HepG2 (cell line): Measurements from ENCODE around the gene MLX. TPM values are rescaled to one million over a fixed set of nuclear protein-coding genes. Genes with fewer than 3 reads are reported as not detected.

Experiments used
- ATAC-seq: fragments of 200-7000 bp; cut with Tn5 transposase; 3 replicates; pipeline ENCODE4 v1.9.1; 2020; ENCODE audit warnings: mild to moderate bottlenecking, moderate library complexity
- BruUV-seq: library from RNA; stranded (reverse); fragments of 400-500 nt; replicated peaks from 2 replicates; lab custom pipeline; 2021; lab: Mats Ljungman, UMichigan
- CTCF ChIA-PET: fragments of 300-600 bp; formaldehyde crosslinking; extraction: SDS; loops from one replicate; lab custom pipeline; 2021; ENCODE audit warnings: low total read pairs, inconsistent platforms, low intra/inter-chr PET ratio; lab: Yijun Ruan, JAX
- POLR2A ChIA-PET: fragments of 350-600 bp; sonication (Branson Sonifier 250); formaldehyde crosslinking; loops from one replicate; lab custom pipeline; 2020; ENCODE audit warnings: antibody characterized with exemption, inconsistent platforms; lab: Yijun Ruan, JAX
- DNase-seq: peaks from one replicate; pipeline ENCODE4 v3.0.0-alpha.2; 2015; ENCODE audit warnings: low spot score
- FAIRE-seq: peaks from 3 replicates; lab custom pipeline; 2011; peaks lifted over from hg19 to GRCh38; lab: Jason Lieb, UNC
- H2AFZ ChIP-seq: one replicate; pipeline ENCODE4 v1.6.1; 2011; ENCODE audit warnings: low read length, inconsistent platforms
- H3K27ac ChIP-seq: fragments of 300-600 bp; 3 replicates; pipeline ENCODE4 v1.8.0; 2011; ENCODE audit warnings: mixed run types, mild to moderate bottlenecking, mixed read lengths, low read length, inconsistent platforms; ENCODE audit not compliant: insufficient read depth; ENCODE audit errors: extremely low read length
- H3K27me3 ChIP-seq, 2 experiments: fragments of 200-600 bp in 1 of 2; 2 replicates in 1 of 2; 3 replicates in 1 of 2; pipeline versions ENCODE4 v1.6.0 to v1.8.0; 2011; ENCODE audit warnings: low read length in 2 of 2, mild to moderate bottlenecking in 2 of 2, moderate library complexity in 2 of 2, inconsistent platforms in 1 of 2; ENCODE audit not compliant: insufficient read depth in 2 of 2, control insufficient read depth in 1 of 2
- H3K36me3 ChIP-seq, 2 experiments: fragments of 200-600 bp in 1 of 2; replicated peaks in 1 of 2; 2 replicates in 1 of 2; 3 replicates in 1 of 2; pipeline versions ENCODE4 v1.5.1 to v1.8.0; 2011; ENCODE audit warnings: low read length in 2 of 2, inconsistent platforms in 1 of 2; ENCODE audit not compliant: insufficient read depth in 2 of 2, control insufficient read depth in 1 of 2
- H3K4me1 ChIP-seq: 2 replicates; pipeline ENCODE4 v1.5.1; 2012; ENCODE audit warnings: low read length, inconsistent platforms; ENCODE audit not compliant: insufficient read depth
- H3K4me2 ChIP-seq: 2 replicates; pipeline ENCODE4 v1.6.0; 2011; ENCODE audit warnings: low read depth, low read length, inconsistent platforms
- H3K4me3 ChIP-seq, 3 experiments: fragments of 200-600 bp in 1 of 3; sonication (generic), shearing (Covaris generic) in 1 of 3; replicated peaks in 1 of 3; 2 replicates each; pipeline ENCODE4 v1.5.1; 2011 to 2016; ENCODE audit warnings: low read length in 3 of 3, inconsistent platforms in 2 of 3, low read depth in 2 of 3, mild to moderate bottlenecking in 2 of 3, control low read depth in 1 of 3, mixed read lengths in 1 of 3; ENCODE audit not compliant: insufficient read depth in 1 of 3
- H3K79me2 ChIP-seq: one replicate; pipeline ENCODE4 v1.6.1; 2011; ENCODE audit warnings: low read length, inconsistent platforms; ENCODE audit not compliant: insufficient read depth
- H3K9ac ChIP-seq: 2 replicates; pipeline ENCODE4 v1.6.0; 2011; ENCODE audit warnings: mild to moderate bottlenecking, low read depth, low read length, inconsistent platforms; ENCODE audit not compliant: insufficient read depth
- H3K9me3 ChIP-seq: 2 replicates; pipeline ENCODE4 v1.5.1; 2012; ENCODE audit warnings: mild to moderate bottlenecking, low read length
- H4K20me1 ChIP-seq: 2 replicates; pipeline ENCODE4 v1.6.0; 2011; ENCODE audit warnings: inconsistent platforms, mild to moderate bottlenecking, low read length, moderate library complexity; ENCODE audit not compliant: insufficient read depth
- ATM ChIP-seq: fragments of 450-650 bp; IDR thresholded peaks from 2 replicates; pipeline ENCODE4 v1.7.1; 2017; ENCODE audit warnings: mild to moderate bottlenecking, borderline replicate concordance
- HOXA5 ChIP-seq: sonication (generic); formaldehyde crosslinking; IDR thresholded peaks from 2 replicates; pipeline ENCODE4 v1.4.0; 2020; ENCODE audit warnings: missing genetic modification reagents
- KLF13 ChIP-seq: sonication (generic); formaldehyde crosslinking; IDR thresholded peaks from 2 replicates; pipeline ENCODE4 v1.4.0; 2020; ENCODE audit warnings: mild to moderate bottlenecking, missing genetic modification reagents
- KLF9 ChIP-seq: IDR thresholded peaks from 2 replicates; pipeline ENCODE4 v1.6.1; 2016; ENCODE audit warnings: low read depth
- NCOR1 ChIP-seq: fragments of 200-600 bp; sonication (generic); IDR thresholded peaks from 2 replicates; pipeline ENCODE4 v1.7.0; 2017; ENCODE audit warnings: antibody characterized with exemption, low read length, borderline replicate concordance
- NRL ChIP-seq: sonication (generic); formaldehyde crosslinking; IDR thresholded peaks from 2 replicates; pipeline ENCODE4 v1.5.0; 2020; ENCODE audit warnings: missing genetic modification reagents, mild to moderate bottlenecking, moderate library complexity, borderline replicate concordance
- PAXIP1 ChIP-seq: sonication (generic); formaldehyde crosslinking; conservative IDR thresholded peaks from 2 replicates; pipeline ENCODE4 v1.4.0; 2020; ENCODE audit warnings: mild to moderate bottlenecking, missing genetic modification reagents, moderate library complexity
- SETDB1 ChIP-seq: sonication (generic); formaldehyde crosslinking; IDR thresholded peaks from 2 replicates; pipeline ENCODE4 v1.5.1; 2020; ENCODE audit warnings: missing genetic modification reagents, mild to moderate bottlenecking, borderline replicate concordance
- ZFY ChIP-seq: sonication (generic); formaldehyde crosslinking; IDR thresholded peaks from 2 replicates; pipeline ENCODE4 v1.4.0; 2020; ENCODE audit warnings: missing genetic modification reagents
- ZNF333 ChIP-seq: sonication (generic); formaldehyde crosslinking; IDR thresholded peaks from 2 replicates; pipeline ENCODE4 v1.4.0; 2020; ENCODE audit warnings: mild to moderate bottlenecking, missing genetic modification reagents, borderline replicate concordance
- ZNF430 ChIP-seq: sonication (generic); formaldehyde crosslinking; IDR thresholded peaks from 2 replicates; pipeline ENCODE4 v1.9.0; 2021; ENCODE audit warnings: mild to moderate bottlenecking, missing genetic modification reagents
- ZSCAN12 ChIP-seq: sonication (generic); formaldehyde crosslinking; IDR thresholded peaks from 2 replicates; pipeline ENCODE4 v1.9.0; 2021; ENCODE audit warnings: mild to moderate bottlenecking, missing genetic modification reagents
- WGBS: methylation state at CpG from one replicate; pipeline ENCODE4 v1.1.6; 2017; ENCODE audit warnings: low lambda C conversion rate; 5-methylcytosine and 5-hydroxymethylcytosine counted together
- in situ Hi-C: cut with HindIII; loops from 2 replicates; pipeline ENCODE4 v1.10.0; 2017; ENCODE audit warnings: low pct_unique_long_range_greater_than_20kb; ENCODE audit not compliant: extremely low pct_ligation_motif_present
- intact Hi-C: fragments of 100-400 bp; cut with micrococcal nuclease; formaldehyde crosslinking; loops from one replicate; pipeline ENCODE4 v1.10.0; 2022; ENCODE audit not compliant: unreplicated experiment
- polyA plus RNA-seq, 8 experiments: library from polyadenylated mRNA; depleted of rRNA in 3 of 8; stranded (reverse) in 7 of 8; unstranded in 1 of 8; fragments of >200 nt; fragmentation: Illumina TruSeq in 4 of 8; extraction: Trizol in 4 of 8; gene quantifications; 2 replicates each; pipeline versions ENCODE4 v1.2.1 to v1.2.3, GENCODE V29; 2011 to 2016; ENCODE audit warnings: low read depth in 4 of 8, missing spikeins in 1 of 8, mixed read lengths in 1 of 8; ENCODE audit not compliant: insufficient read depth in 1 of 8
- total RNA-seq, 5 experiments: library from RNA; depleted of rRNA; stranded (reverse); fragments of >200 nt; fragmentation: Illumina TruSeq; extraction: Trizol; gene quantifications; 2 replicates each; pipeline ENCODE4 v1.2.3, GENCODE V29; 2016; ENCODE audit warnings: low read depth in 1 of 5
- TF ChIP-seq, protein P1 (sequence below): sonication (generic); formaldehyde crosslinking; IDR thresholded peaks from 2 replicates; pipeline ENCODE4 v1.4.0; 2020; ENCODE audit warnings: mild to moderate bottlenecking, missing genetic modification reagents
- TF ChIP-seq, protein P2 (sequence below), 2 experiments: IDR thresholded peaks; 2 replicates each; pipeline ENCODE4 v1.6.1; 2011 to 2012; ENCODE audit warnings: low read length in 2 of 2, borderline replicate concordance in 1 of 2, low read depth in 1 of 2, mild to moderate bottlenecking in 1 of 2, moderate library complexity in 1 of 2

Gene MLX
- total and polyA plus RNA-seq, 2 of the 13 experiments (the other 11 are each of a cell fraction or from before 2014, with no cell fraction given), result 38.9 to 74.4 TPM

- TF ChIP-seq PAXIP1 (0 out of 2 replicates have a peak, but pooled peaks have one; percentile 27), ZNF333 (CRISPR knock-in tag) (no peak), KLF13 (CRISPR knock-in tag) (0 out of 2 replicates have a peak, but pooled peaks have one; percentile 58), SETDB1 (0 out of 2 replicates have a peak, but pooled peaks have one; percentile 35), ZNF430 (CRISPR knock-in tag) (0 out of 2 replicates have a peak, but pooled peaks have one; percentile 50), KLF9 (no peak), NRL (CRISPR knock-in tag) (peak; percentile 68; the same call in 1 of the 2 replicates), ZFY (CRISPR knock-in tag) (0 out of 2 replicates have a peak, but pooled peaks have one; percentile 19), NCOR1 (no peak), HOXA5 (CRISPR knock-in tag) (no peak)
These were observed 44.1 kb upstream of the MLX start (continued) for GRCh38 chr17:42522798-42523278.

DNA sequence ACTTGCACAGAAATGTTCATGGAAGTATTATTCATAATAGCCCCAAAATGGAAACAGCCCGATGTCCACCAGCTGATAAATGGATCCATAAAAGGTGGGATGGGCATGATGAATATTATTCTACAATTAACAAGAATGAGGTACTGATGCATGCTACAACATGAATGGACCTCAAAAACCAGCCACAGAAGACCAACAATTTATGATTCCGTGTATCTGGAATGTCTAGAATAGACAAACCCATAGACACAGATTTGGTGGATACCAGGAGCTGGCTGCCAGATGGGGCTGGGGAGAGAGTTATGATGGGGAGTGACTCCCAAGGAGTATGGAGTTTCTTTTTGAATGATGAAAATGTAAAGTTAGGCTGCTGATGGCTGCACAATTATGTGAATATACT, 41.7 kb upstream of the MLX start:
- Histone ChIP-seq H3K9me3 (no peaks in the 10 kb centered on the region), H4K20me1 (no peaks in the 10 kb centered on the region), H3K4me1 (peaks cover 96% of the 10 kb centered on the region), H3K27me3 (no peaks in the 10 kb centered on the region), H3K79me2 (no peaks in the 10 kb centered on the region), H3K4me2 (no peak overlapping the region), H3K36me3 (peaks cover 0 to 4% of the 10 kb centered on the region in 2 experiments; a peak in 2 of 5 replicates), H2AFZ (no peak overlapping the region), H3K27ac (no peak overlapping the region), H3K9ac (no peak overlapping the region), H3K4me3 (no peak overlapping the region)
- POLR2A ChIA-PET, result interaction anchor here (1.7 kb wide), 1 partner anchor 11 kb away, joined by 6 read pairs; the partner anchor contains the start of gene NAGLU
- in situ Hi-C loops, result no loop called here
- ATAC-seq, result no peak
- no TSS peak for BruUV-seq
- CTCF ChIA-PET, result interaction anchor here (4.0 kb wide), 1 partner anchor 203 kb away, joined by 37 read pairs; no protein-coding TSS in a partner anchor
- DNase-seq, result no peak
- WGBS, result 91% methylated on average over 2 of the region's 2 CpGs
- intact Hi-C loops, result no loop called here
- FAIRE-seq, result no peak
- TF ChIP-seq, protein P1, sequence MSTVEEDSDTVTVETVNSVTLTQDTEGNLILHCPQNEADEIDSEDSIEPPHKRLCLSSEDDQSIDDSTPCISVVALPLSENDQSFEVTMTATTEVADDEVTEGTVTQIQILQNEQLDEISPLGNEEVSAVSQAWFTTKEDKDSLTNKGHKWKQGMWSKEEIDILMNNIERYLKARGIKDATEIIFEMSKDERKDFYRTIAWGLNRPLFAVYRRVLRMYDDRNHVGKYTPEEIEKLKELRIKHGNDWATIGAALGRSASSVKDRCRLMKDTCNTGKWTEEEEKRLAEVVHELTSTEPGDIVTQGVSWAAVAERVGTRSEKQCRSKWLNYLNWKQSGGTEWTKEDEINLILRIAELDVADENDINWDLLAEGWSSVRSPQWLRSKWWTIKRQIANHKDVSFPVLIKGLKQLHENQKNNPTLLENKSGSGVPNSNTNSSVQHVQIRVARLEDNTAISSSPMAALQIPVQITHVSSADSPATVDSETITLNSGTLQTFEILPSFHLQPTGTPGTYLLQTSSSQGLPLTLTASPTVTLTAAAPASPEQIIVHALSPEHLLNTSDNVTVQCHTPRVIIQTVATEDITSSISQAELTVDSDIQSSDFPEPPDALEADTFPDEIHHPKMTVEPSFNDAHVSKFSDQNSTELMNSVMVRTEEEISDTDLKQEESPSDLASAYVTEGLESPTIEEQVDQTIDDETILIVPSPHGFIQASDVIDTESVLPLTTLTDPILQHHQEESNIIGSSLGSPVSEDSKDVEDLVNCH, result no peak
- TF ChIP-seq ZSCAN12 (CRISPR knock-in tag), result no peak
- TF ChIP-seq, protein P2, sequence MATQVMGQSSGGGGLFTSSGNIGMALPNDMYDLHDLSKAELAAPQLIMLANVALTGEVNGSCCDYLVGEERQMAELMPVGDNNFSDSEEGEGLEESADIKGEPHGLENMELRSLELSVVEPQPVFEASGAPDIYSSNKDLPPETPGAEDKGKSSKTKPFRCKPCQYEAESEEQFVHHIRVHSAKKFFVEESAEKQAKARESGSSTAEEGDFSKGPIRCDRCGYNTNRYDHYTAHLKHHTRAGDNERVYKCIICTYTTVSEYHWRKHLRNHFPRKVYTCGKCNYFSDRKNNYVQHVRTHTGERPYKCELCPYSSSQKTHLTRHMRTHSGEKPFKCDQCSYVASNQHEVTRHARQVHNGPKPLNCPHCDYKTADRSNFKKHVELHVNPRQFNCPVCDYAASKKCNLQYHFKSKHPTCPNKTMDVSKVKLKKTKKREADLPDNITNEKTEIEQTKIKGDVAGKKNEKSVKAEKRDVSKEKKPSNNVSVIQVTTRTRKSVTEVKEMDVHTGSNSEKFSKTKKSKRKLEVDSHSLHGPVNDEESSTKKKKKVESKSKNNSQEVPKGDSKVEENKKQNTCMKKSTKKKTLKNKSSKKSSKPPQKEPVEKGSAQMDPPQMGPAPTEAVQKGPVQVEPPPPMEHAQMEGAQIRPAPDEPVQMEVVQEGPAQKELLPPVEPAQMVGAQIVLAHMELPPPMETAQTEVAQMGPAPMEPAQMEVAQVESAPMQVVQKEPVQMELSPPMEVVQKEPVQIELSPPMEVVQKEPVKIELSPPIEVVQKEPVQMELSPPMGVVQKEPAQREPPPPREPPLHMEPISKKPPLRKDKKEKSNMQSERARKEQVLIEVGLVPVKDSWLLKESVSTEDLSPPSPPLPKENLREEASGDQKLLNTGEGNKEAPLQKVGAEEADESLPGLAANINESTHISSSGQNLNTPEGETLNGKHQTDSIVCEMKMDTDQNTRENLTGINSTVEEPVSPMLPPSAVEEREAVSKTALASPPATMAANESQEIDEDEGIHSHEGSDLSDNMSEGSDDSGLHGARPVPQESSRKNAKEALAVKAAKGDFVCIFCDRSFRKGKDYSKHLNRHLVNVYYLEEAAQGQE (IDR thresholded peaks at IDR 0.05; ENCODE audit: borderline replicate concordance in 1 of 2, low read depth in 1 of 2, low read length in 2 of 2), result no peak
- TF ChIP-seq ATM, result no peak
